BLaER1 treated with 17β-estradiol and CSF1 and Interleukin-3, amounts not matched to agents 10 nM and 100 nM (cell line): ENCODE results near the gene KIF25.
"Not testable (repeated sequence)": the region's sequence is repeated elsewhere in the genome, so short reads cannot be mapped to it uniquely, and the experiment has no call there.

Experiments
- H3K27ac ChIP-seq, 11 experiments: shearing (Covaris generic); formaldehyde crosslinking; 2 replicates each; pipeline ENCODE4 v1.8.1; 2022
- H3K27me3 ChIP-seq, 11 experiments: shearing (Covaris generic); formaldehyde crosslinking; 2 replicates each; pipeline ENCODE4 v1.8.1; 2022
- H3K36me3 ChIP-seq, 11 experiments: shearing (Covaris generic); formaldehyde crosslinking; 2 replicates each; pipeline ENCODE4 v1.8.1; 2022
- H3K4me1 ChIP-seq, 10 experiments: shearing (Covaris generic); formaldehyde crosslinking; 2 replicates each; pipeline ENCODE4 v1.8.1; 2022
- H3K4me2 ChIP-seq, 11 experiments: shearing (Covaris generic); formaldehyde crosslinking; 2 replicates each; pipeline ENCODE4 v1.8.1; 2022
- H3K4me3 ChIP-seq, 10 experiments: shearing (Covaris generic); formaldehyde crosslinking; 2 replicates each; pipeline ENCODE4 v1.8.1; 2022
- H3K9ac ChIP-seq, 11 experiments: shearing (Covaris generic); formaldehyde crosslinking; 2 replicates each; pipeline ENCODE4 v1.8.1; 2022
- H3K9me3 ChIP-seq, 11 experiments: shearing (Covaris generic); formaldehyde crosslinking; replicated peaks in 1 of 11; 2 replicates each; pipeline ENCODE4 v1.8.1; 2022
- H4K20me1 ChIP-seq, 11 experiments: shearing (Covaris generic); formaldehyde crosslinking; 2 replicates each; pipeline ENCODE4 v1.8.1; 2022
- Cebpa-rat ChIP-seq, 11 experiments: shearing (Covaris generic); IDR thresholded peaks; 2 replicates each; pipeline ENCODE4 v1.8.1; 2022

KIF25 gene

GRCh38 chr6:167966540-167966905 is 30.9 kb upstream of the KIF25 start:
- TF ChIP-seq Cebpa-rat (IDR thresholded peaks at IDR 0.05), result no peak
- peaks cover 56 to 97% (median 88%) of the 10 kb centered on the region in 11 experiments for H3K36me3 ChIP-seq
- no peak overlapping the region for H3K9ac ChIP-seq
- no peak overlapping the region for H3K27ac ChIP-seq
- peaks cover 0 to 21% (median 4%) of the 10 kb centered on the region in 11 experiments; a peak in 5 of 22 replicates for H3K9me3 ChIP-seq
- peaks cover 0 to 35% (median 0%) of the 10 kb centered on the region in 11 experiments; a peak in 2 of 22 replicates for H4K20me1 ChIP-seq
- H3K4me1 ChIP-seq, result peaks cover 30 to 54% (median 48%) of the 10 kb centered on the region in 10 experiments
- H3K4me3 ChIP-seq, result no peak overlapping the region
- H3K27me3 ChIP-seq, result no peaks in the 10 kb centered on the region
- peak overlapping the region in 5 of 11 experiments; percentile 26 to 80 (median 71); a peak in 7 of 22 replicates for H3K4me2 ChIP-seq

- H3K9ac ChIP-seq, result no peak overlapping the region
- no peak overlapping the region for H3K4me2 ChIP-seq
- H3K27ac ChIP-seq, result no peak overlapping the region
- H4K20me1 ChIP-seq, result peaks cover 0 to 22% (median 0%) of the 10 kb centered on the region in 11 experiments; a peak in 2 of 22 replicates
- H3K36me3 ChIP-seq, result peaks cover 54 to 94% (median 84%) of the 10 kb centered on the region in 11 experiments
- no peaks in the 10 kb centered on the region for H3K27me3 ChIP-seq
- TF ChIP-seq Cebpa-rat (IDR thresholded peaks at IDR 0.05), result no peak
- H3K9me3 ChIP-seq, result peaks cover 0 to 18% (median 0%) of the 10 kb centered on the region in 11 experiments; a peak in 3 of 22 replicates
- H3K4me3 ChIP-seq, result no peak overlapping the region
- H3K4me1 ChIP-seq, result peaks cover 19 to 40% (median 37%) of the 10 kb centered on the region in 10 experiments
These were observed 29.4 kb upstream of the KIF25 start for GRCh38 chr6:167968091-167968490.

GRCh38 chr6:167970230-167970629 is 27.2 kb upstream of the KIF25 start:
- no peaks in the 10 kb centered on the region for H3K27me3 ChIP-seq

GRCh38 chr6:167972193-167972592 is 25.3 kb upstream of the KIF25 start:
- Histone ChIP-seq H3K27me3 (no peaks in the 10 kb centered on the region), H3K36me3 (peaks cover 34 to 90% (median 69%) of the 10 kb centered on the region in 11 experiments), H3K4me3 (no peak overlapping the region), H3K27ac (no peak overlapping the region), H3K4me2 (no peak overlapping the region), H3K4me1 (peaks cover 0 to 8% (median 2%) of the 10 kb centered on the region in 10 experiments; a peak in 6 of 20 replicates), H4K20me1 (peaks cover 0 to 5% (median 0%) of the 10 kb centered on the region in 11 experiments; a peak in 1 of 22 replicates), H3K9ac (no peak overlapping the region), H3K9me3 (peaks cover 0 to 5% (median 0%) of the 10 kb centered on the region in 11 experiments; a peak in 1 of 22 replicates)
- no peak for TF ChIP-seq Cebpa-rat (IDR thresholded peaks at IDR 0.05)

More at GRCh38 chr6:167970230-167970629, 27.2 kb upstream of the KIF25 start:
- Histone ChIP-seq H3K4me1 (peaks cover under 1 to 24% (median 15%) of the 10 kb centered on the region in 10 experiments; a peak in 19 of 20 replicates), H3K4me3 (no peak overlapping the region), H3K9ac (no peak overlapping the region), H3K36me3 (peaks cover 49 to 93% (median 76%) of the 10 kb centered on the region in 11 experiments), H3K27ac (no peak overlapping the region), H3K9me3 (peaks cover 0 to 18% (median 0%) of the 10 kb centered on the region in 11 experiments; a peak in 3 of 22 replicates), H4K20me1 (peaks cover 0 to 5% (median 0%) of the 10 kb centered on the region in 11 experiments; a peak in 1 of 22 replicates), H3K4me2 (no peak overlapping the region)
- no peak for TF ChIP-seq Cebpa-rat (IDR thresholded peaks at IDR 0.05)

GRCh38 chr6:167973148-167973885 is 24.2 kb upstream of the KIF25 start:
- no peak overlapping the region; a peak in 1 of 22 replicates for H3K27ac ChIP-seq
- H4K20me1 ChIP-seq, result peaks cover 0 to 2% (median 0%) of the 10 kb centered on the region in 11 experiments; a peak in 1 of 22 replicates
- peaks cover 28 to 86% (median 57%) of the 10 kb centered on the region in 11 experiments for H3K36me3 ChIP-seq

GRCh38 chr6:167974640-167975344 is 22.7 kb upstream of the KIF25 start:
- Histone ChIP-seq H3K9me3 (peaks cover 0 to 22% (median 19%) of the 10 kb centered on the region in 11 experiments; a peak in 16 of 22 replicates), H3K9ac (no peak overlapping the region), H3K4me2 (no peak overlapping the region), H4K20me1 (no peaks in the 10 kb centered on the region), H3K4me3 (no peak overlapping the region), H3K4me1 (peaks cover 0 to 8% (median 2%) of the 10 kb centered on the region in 10 experiments; a peak in 6 of 20 replicates), H3K36me3 (peaks cover 21 to 86% (median 43%) of the 10 kb centered on the region in 11 experiments), H3K27me3 (no peaks in the 10 kb centered on the region), H3K27ac (no peak overlapping the region)
- no peak for TF ChIP-seq Cebpa-rat (IDR thresholded peaks at IDR 0.05)

More at GRCh38 chr6:167973148-167973885, 24.2 kb upstream of the KIF25 start:
- peaks cover 0 to 7% (median 6%) of the 10 kb centered on the region in 11 experiments; a peak in 15 of 22 replicates for H3K9me3 ChIP-seq
- no peak overlapping the region for H3K9ac ChIP-seq
- no peak overlapping the region for H3K4me3 ChIP-seq
- peak overlapping the region in 2 of 11 experiments; percentile 3 to 16; a peak in 1 of 22 replicates for H3K4me2 ChIP-seq
- no peaks in the 10 kb centered on the region for H3K27me3 ChIP-seq
- peaks cover 0 to 8% (median 2%) of the 10 kb centered on the region in 10 experiments; a peak in 6 of 20 replicates for H3K4me1 ChIP-seq
- no peak for TF ChIP-seq Cebpa-rat (IDR thresholded peaks at IDR 0.05)

GRCh38 chr6:167975458-167975857 is 22.0 kb upstream of the KIF25 start:
- no peak for TF ChIP-seq Cebpa-rat (IDR thresholded peaks at IDR 0.05)
- Histone ChIP-seq H3K9me3 (peaks cover 0 to 29% (median 26%) of the 10 kb centered on the region in 11 experiments; a peak in 16 of 22 replicates), H3K36me3 (peaks cover 18 to 86% (median 36%) of the 10 kb centered on the region in 11 experiments), H3K4me1 (peaks cover 0 to 10% (median 3%) of the 10 kb centered on the region in 10 experiments; a peak in 9 of 20 replicates), H3K9ac (no peak overlapping the region), H3K4me2 (no peak overlapping the region), H3K27ac (0 out of 22 replicates have a peak overlapping the region, but pooled peaks of 1 of the 11 experiments have one; percentile 7), H3K27me3 (no peaks in the 10 kb centered on the region), H3K4me3 (no peak overlapping the region), H4K20me1 (no peaks in the 10 kb centered on the region)

GRCh38 chr6:167976116-167976657 is 21.3 kb upstream of the KIF25 start:
- not testable (repeated sequence) for H3K27ac ChIP-seq, H3K9ac ChIP-seq, H3K4me2 ChIP-seq, H3K27me3 ChIP-seq, H3K4me3 ChIP-seq, H4K20me1 ChIP-seq
- Histone ChIP-seq H3K4me1 (peaks cover 0 to 17% (median 9%) of the 10 kb centered on the region in 10 experiments; a peak in 15 of 20 replicates), H3K9me3 (peaks cover 0 to 36% (median 31%) of the 10 kb centered on the region in 11 experiments; a peak in 17 of 22 replicates), H3K36me3 (peaks cover 11 to 86% (median 30%) of the 10 kb centered on the region in 11 experiments; a peak in 20 of 22 replicates)
